Fibroblast of peridontal ligament (primary cell): Measurements from ENCODE around the gene TMEM89.

Experiments
- DNase-seq: peaks from one replicate; pipeline ENCODE4 v3.0.0-alpha.2; 2010; ENCODE audit errors: extremely low read depth

The TMEM89 gene

DNA sequence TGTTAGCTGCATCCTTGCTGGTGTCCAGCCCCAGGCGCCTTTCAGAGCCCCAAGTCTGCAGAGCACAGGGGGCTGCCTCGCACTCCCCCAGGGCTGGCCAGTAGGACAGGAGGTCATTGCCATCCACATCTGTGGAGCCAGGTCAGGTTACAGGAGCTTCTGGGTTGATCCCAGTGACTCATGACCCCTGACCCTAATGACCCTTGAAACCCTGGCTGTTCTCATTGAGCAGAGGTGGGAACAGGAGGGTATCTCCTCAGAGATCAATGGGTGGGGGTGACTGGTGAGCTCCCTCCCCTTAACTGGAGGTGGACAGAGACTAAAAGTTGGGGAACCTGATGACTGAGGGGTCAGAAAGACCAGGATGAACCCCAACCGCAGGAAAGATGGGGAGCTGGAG lies 19.8 kb upstream of the TMEM89 start:
- no peak for DNase-seq

DNA sequence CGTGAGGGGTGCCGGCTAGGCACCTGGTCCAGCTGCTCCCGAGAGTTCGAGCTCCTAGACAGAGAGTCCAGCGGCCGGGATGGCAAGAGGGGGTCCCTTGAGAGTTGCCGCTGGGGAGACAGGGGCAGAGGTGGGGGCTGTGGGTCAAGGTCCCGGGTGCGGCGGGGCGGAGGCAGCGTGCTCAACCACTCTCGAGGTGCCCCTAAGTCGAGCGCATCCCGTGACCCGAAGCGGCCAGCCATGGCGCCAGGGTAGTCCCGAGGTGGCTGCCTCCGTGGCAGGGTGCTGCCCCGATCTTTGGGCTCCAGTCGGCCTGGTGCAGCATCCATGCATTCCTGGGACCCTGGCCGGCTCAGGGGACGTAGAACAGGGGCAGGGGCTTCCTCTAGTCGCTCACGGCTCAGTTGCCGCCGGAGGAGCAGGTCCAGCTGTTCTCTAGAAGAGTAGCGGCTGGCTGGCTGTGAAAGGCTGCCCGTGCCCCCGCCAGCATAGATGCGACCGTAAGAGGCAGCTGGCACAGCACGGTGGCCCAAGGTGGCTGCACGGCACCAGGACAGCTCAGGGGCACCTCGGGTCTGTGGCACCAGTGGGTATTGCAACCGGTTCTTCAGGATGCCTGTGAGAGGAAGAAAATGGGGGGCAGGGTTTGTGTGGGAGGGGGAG lies 18.5 kb upstream of the TMEM89 start:
- no peak for DNase-seq

DNA sequence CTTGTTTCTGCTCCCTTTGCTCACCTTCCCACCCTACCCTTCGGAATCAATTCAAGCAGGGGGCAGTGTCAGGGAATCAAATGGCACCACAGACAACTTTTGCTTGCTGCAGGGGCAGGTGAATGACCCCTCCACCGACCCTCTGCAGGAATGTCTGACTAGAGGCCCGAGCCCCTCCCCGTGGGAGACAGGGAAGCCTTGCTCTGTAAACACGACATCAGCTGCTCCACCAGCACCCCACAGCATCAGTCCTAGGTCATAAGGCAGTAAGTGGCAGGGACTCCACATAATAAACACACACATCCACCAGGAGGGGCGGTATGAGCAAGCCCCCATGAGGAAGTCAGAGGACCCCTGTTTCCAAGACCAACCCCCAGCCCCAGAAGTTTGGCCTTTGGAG lies 15.7 kb upstream of the TMEM89 start:
- no peak for DNase-seq

DNA sequence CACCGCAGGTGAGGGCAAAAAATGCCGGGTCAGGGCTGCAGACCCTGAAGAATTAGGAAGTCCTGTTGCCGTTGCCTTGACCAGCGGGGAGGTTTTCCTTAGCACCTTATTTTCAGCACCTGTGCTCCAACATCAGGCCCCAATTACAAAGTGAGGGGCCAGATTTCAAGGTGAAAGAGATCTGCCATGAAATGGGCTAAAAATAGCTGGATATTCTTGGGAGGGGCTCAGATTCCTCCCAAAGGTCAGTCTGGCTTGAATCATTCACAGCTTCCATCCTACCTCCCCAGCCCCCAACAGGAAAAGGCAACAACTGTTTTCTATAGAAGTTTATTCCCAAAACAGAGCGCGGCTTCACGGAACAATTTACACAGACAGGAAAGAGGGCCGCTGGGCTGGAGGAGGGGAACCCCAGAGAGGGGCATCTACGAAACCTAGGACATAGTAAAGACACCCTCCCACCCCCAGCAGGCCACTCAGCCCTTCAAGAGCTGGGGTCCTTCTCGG lies 14.6 kb upstream of the TMEM89 start:
- DNase-seq: peak; percentile 1

DNA sequence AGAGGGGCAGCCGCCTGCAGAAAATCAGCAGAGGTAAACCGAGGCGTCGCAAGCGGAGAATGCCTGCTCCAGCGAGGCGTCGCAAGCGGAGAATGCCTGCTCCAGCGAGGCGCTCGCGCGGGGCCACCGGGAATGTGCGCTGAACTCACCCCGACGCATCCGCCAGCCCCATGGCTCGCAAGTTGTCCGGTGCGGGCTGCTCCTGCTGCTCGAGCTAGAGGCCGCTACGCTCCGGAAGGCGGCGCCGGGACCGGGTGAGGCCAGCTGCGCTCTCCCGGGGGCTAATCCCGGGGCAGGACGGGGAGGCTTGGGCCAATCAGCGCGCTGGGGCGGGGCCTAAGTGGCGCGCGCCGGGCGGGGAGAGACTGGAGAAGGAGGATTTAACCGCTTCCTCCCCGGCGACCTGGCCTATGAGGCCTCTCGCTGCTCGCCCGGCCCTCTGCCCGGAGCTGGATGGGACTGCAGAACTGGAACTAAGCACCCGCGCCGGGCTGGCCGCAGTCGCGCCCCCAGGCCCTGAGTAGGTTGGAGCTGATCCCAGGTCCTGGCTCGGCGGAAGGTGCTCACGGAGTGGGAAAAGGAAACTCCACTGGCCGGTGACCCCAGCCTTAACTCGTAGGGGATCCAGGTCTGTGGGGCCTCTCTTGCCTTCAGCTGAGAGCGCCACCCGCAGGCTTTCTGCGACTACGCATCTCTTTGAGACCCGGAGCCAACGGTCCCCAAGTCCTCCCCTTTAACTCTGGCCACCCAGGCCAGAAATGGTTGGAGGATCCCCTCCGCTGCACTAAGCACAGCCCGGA lies 13.9 kb upstream of the TMEM89 start, which contains the start of gene SLC26A6:
Gene SLC26A6 (minus strand): TSS at position 240 of the 800 bp plus-strand sequence. CDS start 68 bp downstream, at position 172.
- DNase-seq: peak; percentile 90

DNA sequence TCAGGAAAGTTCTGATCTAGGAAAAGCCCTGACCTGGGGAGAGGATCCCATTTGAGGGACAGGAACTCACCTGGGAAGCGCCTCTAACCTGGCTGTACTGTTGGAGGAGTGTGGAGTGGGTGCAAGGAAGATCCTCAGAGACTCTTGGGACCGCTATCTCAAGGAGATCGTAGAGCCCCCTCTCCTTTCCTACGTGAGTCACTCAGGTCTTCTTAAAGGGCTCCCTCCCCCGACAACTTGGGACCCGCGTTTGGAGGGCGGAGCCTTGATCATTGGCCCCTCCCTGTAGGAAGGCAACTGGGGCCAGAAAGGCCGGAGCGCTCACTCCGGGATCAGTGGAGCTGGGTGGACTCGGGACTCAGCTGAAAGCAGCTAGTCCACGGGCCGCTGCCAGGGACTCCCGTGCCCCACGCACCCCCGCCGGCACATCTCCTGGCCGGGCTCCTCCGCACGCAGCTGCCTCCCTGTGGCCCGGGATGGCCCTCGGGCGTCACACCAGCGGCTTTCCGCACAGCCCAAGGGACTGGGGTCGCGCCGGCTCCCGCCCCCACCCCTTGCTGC lies 13.2 kb upstream of the TMEM89 start:
- peak; percentile 44 for DNase-seq

DNA sequence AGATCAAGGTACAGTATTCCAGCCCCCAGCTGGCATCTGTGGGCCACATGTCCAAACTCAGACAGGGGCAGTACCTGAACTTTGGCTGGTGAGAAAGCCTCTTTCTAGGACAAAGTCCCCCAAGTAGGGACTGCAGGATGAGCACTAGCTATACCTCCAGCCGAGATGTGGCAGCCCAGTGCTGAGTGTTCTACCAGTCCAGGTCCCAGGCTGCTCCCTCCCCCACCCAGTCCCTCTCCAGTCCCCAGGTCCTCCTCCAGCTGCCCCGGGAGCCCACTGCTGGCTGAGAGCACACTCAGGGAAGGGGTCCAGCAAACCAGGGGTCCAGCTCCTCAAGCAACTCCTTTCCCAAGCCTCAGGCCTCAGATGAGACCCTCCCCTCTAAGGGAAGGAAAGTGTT lies 12.2 kb upstream of the TMEM89 start:
- no peak for DNase-seq

DNA sequence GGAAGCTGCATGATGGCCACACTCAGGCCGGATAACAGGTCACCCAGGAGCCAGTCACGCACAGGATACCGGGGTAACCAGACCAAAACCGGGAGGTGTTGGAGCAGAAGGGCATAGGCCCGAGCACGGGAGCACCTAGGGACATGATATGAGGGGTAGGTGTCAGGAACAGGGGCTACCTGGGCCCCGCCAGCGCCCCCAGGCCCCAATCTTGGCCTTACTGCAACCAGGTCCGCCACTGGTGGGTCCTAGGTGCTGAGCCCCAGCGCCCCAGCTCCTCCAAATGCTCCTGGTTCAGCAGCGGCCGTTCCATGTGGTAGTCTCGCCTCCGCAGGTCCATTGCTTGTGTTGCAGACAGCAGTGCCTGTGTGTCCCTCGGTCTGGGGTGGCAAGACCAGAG lies 11.7 kb upstream of the TMEM89 start:
- no peak for DNase-seq

DNA sequence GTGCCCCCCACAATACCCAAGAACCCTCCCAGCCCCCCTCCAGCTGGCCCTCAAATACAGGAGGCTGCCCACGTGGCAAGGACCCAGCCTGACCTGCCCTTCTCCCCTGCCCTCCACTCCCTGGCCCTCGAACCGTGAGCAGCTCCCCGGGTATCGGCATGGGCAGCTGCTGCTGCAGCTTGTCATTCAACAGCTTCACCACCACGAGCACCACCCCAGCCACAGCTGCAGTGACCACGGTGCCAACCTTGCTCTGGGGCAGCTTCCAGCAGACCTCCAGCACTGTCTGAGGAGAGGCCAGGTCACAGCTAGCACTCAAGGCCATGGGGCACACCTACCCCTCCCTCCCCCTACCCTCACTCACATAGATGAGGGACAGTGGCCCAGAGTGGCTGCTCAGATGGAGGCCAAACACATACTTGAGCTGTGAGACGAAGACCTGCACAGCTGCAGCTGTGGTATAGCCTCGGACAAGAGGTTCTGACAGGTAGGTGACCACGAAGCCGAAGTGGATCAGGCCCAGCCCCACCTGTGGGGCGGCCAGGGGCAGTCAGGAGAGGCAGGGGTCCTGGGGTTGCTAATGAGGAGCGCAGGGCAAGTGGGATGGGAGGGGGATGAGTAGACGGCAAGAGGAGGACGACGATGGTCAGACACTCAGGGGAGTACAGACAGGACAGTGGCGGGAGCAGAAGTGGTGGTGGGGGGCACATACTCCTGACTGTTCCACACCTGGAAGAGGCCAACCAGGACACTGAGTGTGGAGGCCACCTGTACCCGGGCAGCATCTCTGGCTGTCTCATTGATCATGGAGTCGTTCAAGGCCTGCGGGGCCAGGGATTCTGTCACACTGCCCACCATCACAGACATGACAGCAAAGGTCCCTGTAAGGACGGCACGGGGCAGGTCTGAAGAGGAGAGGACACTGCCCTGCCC lies 10.2 kb upstream of the TMEM89 start:
- DNase-seq: no peak

DNA sequence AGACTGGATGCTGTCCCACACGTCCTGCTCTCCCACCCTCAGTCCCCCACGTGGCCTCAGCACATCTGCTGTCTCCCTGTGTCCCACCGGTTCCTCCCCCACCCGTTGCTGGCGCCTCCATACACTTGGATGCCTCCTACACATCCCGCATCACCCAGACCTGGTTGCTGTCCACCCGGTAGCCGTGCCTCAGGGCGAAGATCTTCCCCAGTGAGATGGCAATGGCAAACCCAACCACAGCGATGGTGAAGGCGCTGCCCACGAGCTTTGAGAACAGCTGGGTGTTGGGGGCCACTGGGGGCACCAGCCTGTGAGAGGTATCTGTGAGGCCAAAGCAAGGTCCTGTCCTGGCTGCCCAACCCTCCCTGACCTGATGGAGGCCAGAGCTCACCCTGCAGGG lies 9.3 kb upstream of the TMEM89 start:
- DNase-seq: no peak

DNA sequence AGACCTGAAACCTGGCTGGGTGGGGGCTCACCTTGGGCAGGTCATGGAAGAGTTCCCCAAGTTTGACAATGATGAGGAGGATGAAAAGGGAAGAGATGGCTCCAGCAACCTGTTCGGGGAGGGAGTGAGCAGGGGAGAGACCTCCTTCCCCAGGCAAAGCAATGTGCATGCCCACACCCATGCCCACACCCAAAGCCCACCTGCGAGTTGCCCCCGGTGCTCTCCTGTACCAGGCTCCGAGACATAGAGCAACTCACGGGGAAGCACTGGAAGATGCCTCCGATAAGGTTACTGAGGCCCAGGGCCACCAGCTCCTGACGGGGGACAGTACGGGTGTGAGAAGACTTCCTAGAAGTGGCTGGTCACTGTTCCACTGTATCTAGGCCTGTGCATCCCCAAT lies 8.8 kb upstream of the TMEM89 start:
- DNase-seq: no peak

DNA sequence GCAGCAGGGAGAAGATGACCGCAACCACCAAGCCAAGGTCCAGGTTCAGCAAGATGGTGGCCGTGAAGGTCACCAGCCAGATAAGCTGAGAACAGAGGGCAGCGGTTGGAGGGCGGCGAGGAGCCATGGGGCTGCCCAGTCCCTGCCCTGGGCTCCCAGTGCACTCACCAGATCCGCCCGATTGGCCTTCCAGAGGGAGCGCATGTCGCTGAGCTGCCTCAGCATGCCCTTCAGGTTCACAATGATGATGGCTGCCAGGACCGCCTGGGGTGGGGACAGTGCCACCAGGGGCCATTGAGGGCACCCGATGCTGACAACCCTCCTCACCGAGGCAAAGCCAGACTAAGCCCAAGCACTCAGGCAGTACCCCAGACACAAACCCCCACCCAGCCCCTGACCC lies 8.3 kb upstream of the TMEM89 start:
- no peak for DNase-seq

DNA sequence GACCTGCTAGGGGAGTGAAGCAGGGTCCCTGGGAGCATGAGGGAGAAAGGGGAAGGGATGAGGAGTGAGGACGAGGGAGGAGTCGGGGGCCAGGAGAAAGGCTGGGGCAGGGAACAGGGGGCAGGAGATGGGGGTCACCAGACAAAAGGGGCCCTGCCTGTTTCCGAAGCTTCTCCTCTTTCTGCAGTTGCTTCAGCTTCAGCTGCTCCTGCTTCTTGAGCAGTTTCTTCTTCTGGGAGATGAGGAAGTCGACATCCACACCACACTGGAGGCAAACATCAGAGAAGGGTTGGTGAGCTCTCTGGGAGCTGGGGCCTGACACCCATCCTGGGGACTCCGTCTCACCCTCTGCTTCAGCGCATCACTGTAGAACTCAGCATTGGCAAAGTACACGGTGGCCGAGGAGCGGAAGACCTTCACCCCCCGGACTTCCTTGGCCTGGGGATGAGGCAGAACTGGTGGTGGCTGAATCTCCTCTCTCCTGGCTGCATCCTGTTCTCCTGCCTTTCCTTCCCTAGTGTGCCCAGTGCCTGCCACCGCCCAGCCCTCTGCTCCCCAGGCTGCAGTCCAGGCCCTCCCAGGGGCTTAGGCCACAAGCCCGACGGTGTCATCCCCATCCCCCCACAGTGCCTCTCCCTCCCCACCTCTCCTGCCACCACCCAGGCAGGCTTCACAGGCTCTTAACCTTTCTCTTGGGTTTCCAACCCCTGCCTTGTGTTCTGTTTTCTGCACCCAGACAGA lies 6.9 kb upstream of the TMEM89 start:
- DNase-seq: no peak

DNA sequence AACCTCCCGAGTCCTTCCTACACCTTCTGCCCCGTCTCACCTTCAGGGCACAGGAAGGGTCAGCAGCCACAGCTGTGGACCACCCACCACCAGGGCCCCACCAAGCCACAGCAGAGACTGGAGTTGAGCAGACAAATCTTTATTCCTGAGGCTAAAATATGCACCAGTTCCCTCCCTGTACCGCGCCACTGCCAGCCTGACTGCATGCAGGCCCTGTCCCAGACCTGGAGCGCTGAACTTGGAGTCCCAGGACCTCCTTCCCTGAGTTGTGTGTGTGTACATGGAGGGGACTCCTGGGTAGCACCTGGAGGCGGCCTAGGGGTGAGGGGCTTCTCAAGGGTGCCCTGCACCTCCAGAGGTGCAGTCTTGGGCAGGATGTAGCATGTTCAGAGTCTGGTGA lies 4.0 kb upstream of the TMEM89 start:
- DNase-seq: no peak

DNA sequence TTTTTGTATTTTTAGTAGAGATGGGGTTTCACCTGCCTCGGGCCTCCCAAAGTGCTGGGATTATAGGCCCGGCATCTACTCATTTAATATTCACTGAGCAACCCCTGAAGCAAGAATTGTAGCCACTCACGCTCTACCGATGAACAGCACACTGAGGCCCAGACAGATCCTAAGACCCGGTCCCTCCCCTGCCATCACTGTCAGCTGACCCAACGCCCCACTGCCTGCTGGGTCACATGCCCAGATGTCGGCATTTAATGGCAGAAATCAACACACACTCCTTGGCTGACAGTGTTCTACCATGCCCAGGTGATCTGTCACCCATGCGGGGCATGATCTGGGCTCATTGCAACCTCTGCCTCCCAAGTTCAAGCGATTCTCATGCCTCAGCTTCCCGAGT lies 3.2 kb upstream of the TMEM89 start:
- DNase-seq: no peak

DNA sequence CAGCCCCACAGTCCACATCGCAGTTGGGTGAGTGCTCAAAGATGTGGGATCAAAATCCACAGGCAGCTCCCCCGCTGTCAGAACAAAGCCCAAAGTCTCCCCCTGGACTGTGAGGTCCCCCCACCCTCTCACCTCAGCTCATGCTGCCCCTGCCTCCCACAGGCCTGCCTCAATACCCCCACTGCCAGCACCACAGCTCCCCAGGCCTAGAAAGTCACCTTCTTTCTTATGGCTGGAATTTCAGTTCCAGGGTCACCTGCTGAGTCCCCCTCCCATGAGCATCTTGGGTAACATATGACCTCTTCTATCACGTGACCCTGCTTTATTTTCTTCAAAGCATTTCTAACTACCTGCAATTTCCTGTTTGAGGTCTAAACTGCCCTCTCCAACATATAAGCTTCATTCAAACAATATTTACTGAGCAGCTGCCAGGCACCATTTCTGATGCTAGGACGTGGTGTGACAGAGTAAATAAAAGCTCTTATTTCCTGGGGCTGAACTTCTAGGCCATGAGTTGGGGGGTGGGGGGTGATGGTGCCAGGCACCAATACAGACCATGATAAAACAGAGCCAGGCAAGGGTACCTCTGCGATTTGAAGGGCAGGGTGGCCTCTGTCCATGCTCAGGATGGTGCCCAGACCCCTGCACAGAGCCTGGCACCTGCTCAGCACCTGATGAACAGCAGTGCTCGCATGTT lies 2.4 kb upstream of the TMEM89 start:
- no peak for DNase-seq

DNA sequence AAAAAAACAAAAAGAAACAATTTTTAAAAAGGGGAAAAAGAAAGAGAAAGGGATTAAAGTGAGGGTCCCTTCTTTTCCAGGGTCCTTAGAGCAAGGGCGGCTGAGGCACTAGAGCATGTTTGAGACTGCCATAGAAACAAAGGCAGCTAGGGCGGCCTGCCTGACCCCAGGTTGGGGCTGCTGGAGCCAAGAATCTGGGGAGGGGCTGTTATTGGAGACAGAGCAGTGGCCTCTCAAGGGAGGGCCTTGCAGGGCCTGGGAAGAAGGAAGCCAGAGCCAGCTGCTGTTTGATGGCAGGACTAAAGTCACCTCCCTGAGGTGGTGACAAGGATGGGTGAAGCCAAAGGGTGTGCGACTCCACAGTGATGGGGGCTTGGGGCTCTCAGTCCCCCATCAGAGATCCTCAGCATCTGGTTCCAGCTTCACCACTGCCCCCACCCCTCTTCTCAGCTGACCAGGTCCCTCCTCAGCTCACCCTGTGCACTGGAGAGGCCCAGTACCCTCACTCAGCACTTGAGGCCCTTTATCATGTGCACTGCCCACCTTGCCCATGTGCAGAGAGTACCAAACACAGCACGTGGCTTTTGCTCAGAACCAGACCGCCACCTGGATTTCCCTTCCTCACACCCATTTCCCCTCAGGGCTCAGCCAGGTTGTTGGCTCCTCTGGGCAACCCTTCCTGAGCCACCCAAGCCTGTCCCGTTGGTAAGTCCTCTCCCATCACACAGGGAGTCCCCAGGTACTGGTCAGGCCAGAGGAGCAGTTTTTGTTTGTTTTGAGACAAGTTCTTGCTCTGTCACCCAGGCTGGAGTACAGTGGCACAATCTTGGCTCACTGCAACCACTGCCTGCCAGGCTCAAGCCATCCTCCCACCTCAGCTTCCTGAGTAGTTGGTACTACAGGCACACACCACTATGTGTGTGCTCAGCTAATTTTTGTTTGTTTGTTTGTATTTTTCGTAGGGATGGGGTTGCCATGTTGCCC lies 1.7 kb downstream of the TMEM89 start:
- DNase-seq: no peak

DNA sequence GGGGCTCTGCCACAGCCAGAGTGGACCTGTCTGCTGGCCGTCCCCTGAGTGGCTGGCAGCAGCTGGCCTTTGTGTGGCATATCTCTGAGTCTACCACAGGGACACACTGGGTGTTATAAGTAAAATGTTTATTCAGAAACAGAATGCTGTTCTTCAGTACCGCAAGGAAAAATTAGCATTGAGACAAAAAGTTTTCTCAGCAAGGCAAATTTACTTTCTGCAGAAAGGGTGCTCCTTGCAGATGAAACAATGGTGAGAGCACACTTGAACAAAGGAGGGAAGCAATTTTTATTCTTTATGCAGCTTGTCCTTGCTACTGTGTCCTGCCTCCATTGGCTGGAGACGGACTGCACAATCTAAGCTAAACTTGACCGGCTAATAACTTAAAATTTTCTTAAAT lies 4.0 kb downstream of the TMEM89 start:
- no peak for DNase-seq

DNA sequence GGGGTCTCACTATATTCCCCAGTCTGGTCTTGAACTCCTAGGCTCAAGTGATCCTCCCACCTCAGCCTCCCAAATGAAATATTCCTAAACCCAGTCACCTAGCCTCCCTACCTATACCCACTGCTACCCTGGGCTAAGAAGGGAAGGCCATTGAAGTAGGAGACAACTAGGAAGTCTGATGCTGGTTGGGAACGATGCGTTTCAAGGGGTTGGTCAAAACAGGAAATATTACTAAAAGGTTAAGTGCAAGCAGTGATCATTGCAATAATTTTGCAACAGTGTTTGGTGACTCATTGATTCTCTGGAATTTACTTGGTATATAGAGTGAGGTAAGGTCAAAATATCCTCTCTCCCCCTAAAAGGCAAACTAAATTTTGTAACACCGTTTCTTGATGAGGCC lies 7.5 kb downstream of the TMEM89 start:
- DNase-seq: peak; percentile 87
